ENCODE data around the gene KIF3A.

The KIF3A gene

GRCh38 chr5:132666310-132667123, 70.8 kb downstream of the KIF3A start:
- H4K8ac ChIP-seq (ENCODE audit: low read depth, low read length): no peak overlapping the region
- H3K79me1 ChIP-seq (ENCODE audit: low read depth, low read length): no peaks in the 10 kb centered on the region
- no peak overlapping the region for H3K14ac ChIP-seq (ENCODE audit: low read length)
- no peak for DNase-seq (ENCODE audit: low spot score)
- H3K4ac ChIP-seq (ENCODE audit: low read length): no peak overlapping the region
- H3K9me3 ChIP-seq (replicated peaks in 1 of 2; ENCODE audit: control insufficient read depth in 2 of 2, insufficient read depth in 1 of 2, low read depth in 1 of 2, low read length in 2 of 2): no peaks in the 10 kb centered on the region
- no peak overlapping the region for H4K91ac ChIP-seq (ENCODE audit: low read depth, low read length, poor library complexity)
- H2AFZ ChIP-seq (ENCODE audit: low read length): no peak overlapping the region
- H3K4me3 ChIP-seq (ENCODE audit: low read length in 2 of 2): no peak overlapping the region
- H3K27ac ChIP-seq (replicated peaks; ENCODE audit: low read length): no peak overlapping the region
- no CpG with 5 or more reads among the region's 16 CpGs for WGBS, 2 donors (ENCODE audit: extremely low coverage in 2 of 2, insufficient read length in 2 of 2, insufficient replicate concordance in 1 of 2)
- peak overlapping the region; percentile 9 for H3K9ac ChIP-seq (ENCODE audit: low read depth, low read length, poor library complexity)
- no peak overlapping the region for H2BK120ac ChIP-seq (ENCODE audit: low read depth, low read length)
- H2BK15ac ChIP-seq (ENCODE audit: low read length): no peak overlapping the region
- peaks cover 0 to 34% (median 0%) of the 10 kb centered on the region in 3 experiments for H3K27me3 ChIP-seq (ENCODE audit: control insufficient read depth in 3 of 3, insufficient read depth in 3 of 3, low read depth in 1 of 3, low read length in 3 of 3)
- H2AK5ac ChIP-seq (ENCODE audit: low read depth, low read length): peak overlapping the region; percentile 39
- no peak overlapping the region for H2BK12ac ChIP-seq (ENCODE audit: low read length)
- H2BK5ac ChIP-seq (ENCODE audit: low read length): no peak overlapping the region
- H3K4me1 ChIP-seq (ENCODE audit: control insufficient read depth in 2 of 2, insufficient read depth in 1 of 2, low read depth in 1 of 2, low read length in 2 of 2): peaks cover 7 to 15% of the 10 kb centered on the region in 2 donors
- H3K18ac ChIP-seq (ENCODE audit: low read length): peak overlapping the region; percentile 49
- H3K4me2 ChIP-seq (ENCODE audit: insufficient read depth, low read length, poor library complexity, severe bottlenecking): no peak overlapping the region
- H3K23ac ChIP-seq (ENCODE audit: low read depth, low read length, poor library complexity): peak overlapping the region; percentile 83
- no peaks in the 10 kb centered on the region for H3K36me3 ChIP-seq (replicated peaks in 1 of 2; ENCODE audit: control insufficient read depth in 2 of 2, insufficient read depth in 2 of 2, low read length in 2 of 2)

GRCh38 chr5:132665574-132666080, 71.7 kb downstream of the KIF3A start:
- no peak overlapping the region for H3K4ac ChIP-seq (ENCODE audit: low read length)
- no peaks in the 10 kb centered on the region for H3K79me1 ChIP-seq (ENCODE audit: low read depth, low read length)
- no peak overlapping the region for H4K8ac ChIP-seq (ENCODE audit: low read depth, low read length)
- peak overlapping the region; percentile 15 for H2AK5ac ChIP-seq (ENCODE audit: low read depth, low read length)
- H3K9ac ChIP-seq (ENCODE audit: low read depth, low read length, poor library complexity): no peak overlapping the region
- no peak overlapping the region for H3K27ac ChIP-seq (replicated peaks; ENCODE audit: low read length)
- H2BK15ac ChIP-seq (ENCODE audit: low read length): no peak overlapping the region
- no peaks in the 10 kb centered on the region for H3K9me3 ChIP-seq (replicated peaks in 1 of 2; ENCODE audit: control insufficient read depth in 2 of 2, insufficient read depth in 1 of 2, low read depth in 1 of 2, low read length in 2 of 2)
- no peak overlapping the region for H2AFZ ChIP-seq (ENCODE audit: low read length)
- WGBS, 2 donors (ENCODE audit: extremely low coverage in 2 of 2, insufficient read length in 2 of 2, insufficient replicate concordance in 1 of 2): no CpG with 5 or more reads among the region's 21 CpGs
- no peak for DNase-seq (ENCODE audit: low spot score)
- H3K36me3 ChIP-seq (replicated peaks in 1 of 2; ENCODE audit: control insufficient read depth in 2 of 2, insufficient read depth in 2 of 2, low read length in 2 of 2): no peaks in the 10 kb centered on the region
- H2BK12ac ChIP-seq (ENCODE audit: low read length): no peak overlapping the region
- H3K4me1 ChIP-seq (ENCODE audit: control insufficient read depth in 2 of 2, insufficient read depth in 1 of 2, low read depth in 1 of 2, low read length in 2 of 2): peaks cover 7 to 15% of the 10 kb centered on the region in 2 donors
- no peak overlapping the region for H4K91ac ChIP-seq (ENCODE audit: low read depth, low read length, poor library complexity)
- peak overlapping the region; percentile 15 for H3K18ac ChIP-seq (ENCODE audit: low read length)
- H3K14ac ChIP-seq (ENCODE audit: low read length): no peak overlapping the region
- H2BK120ac ChIP-seq (ENCODE audit: low read depth, low read length): no peak overlapping the region
- H3K4me3 ChIP-seq (ENCODE audit: low read length in 2 of 2): no peak overlapping the region
- H3K4me2 ChIP-seq (ENCODE audit: insufficient read depth, low read length, poor library complexity, severe bottlenecking): no peak overlapping the region
- H3K27me3 ChIP-seq (ENCODE audit: control insufficient read depth in 3 of 3, insufficient read depth in 3 of 3, low read depth in 1 of 3, low read length in 3 of 3): peaks cover 0 to 42% (median 0%) of the 10 kb centered on the region in 3 experiments
- H2BK5ac ChIP-seq (ENCODE audit: low read length): no peak overlapping the region
- H3K23ac ChIP-seq (ENCODE audit: low read depth, low read length, poor library complexity): peak overlapping the region; percentile 75

- WGBS, 2 donors (ENCODE audit: extremely low coverage in 2 of 2, insufficient read length in 2 of 2, insufficient replicate concordance in 1 of 2): no CpG with 5 or more reads among the region's 9 CpGs
- peak overlapping the region; percentile 44 for H3K18ac ChIP-seq (ENCODE audit: low read length)
- no peaks in the 10 kb centered on the region for H3K9me3 ChIP-seq (replicated peaks in 1 of 2; ENCODE audit: control insufficient read depth in 2 of 2, insufficient read depth in 1 of 2, low read depth in 1 of 2, low read length in 2 of 2)
- H3K9ac ChIP-seq (ENCODE audit: low read depth, low read length, poor library complexity): no peak overlapping the region
- H2BK15ac ChIP-seq (ENCODE audit: low read length): peak overlapping the region; percentile 20
- peaks cover 7 to 15% of the 10 kb centered on the region in 2 donors for H3K4me1 ChIP-seq (ENCODE audit: control insufficient read depth in 2 of 2, insufficient read depth in 1 of 2, low read depth in 1 of 2, low read length in 2 of 2)
- H3K36me3 ChIP-seq (replicated peaks in 1 of 2; ENCODE audit: control insufficient read depth in 2 of 2, insufficient read depth in 2 of 2, low read length in 2 of 2): no peaks in the 10 kb centered on the region
- H3K27ac ChIP-seq (replicated peaks; ENCODE audit: low read length): no peak overlapping the region
- H3K79me1 ChIP-seq (ENCODE audit: low read depth, low read length): no peaks in the 10 kb centered on the region
- H3K4ac ChIP-seq (ENCODE audit: low read length): no peak overlapping the region
- H2AFZ ChIP-seq (ENCODE audit: low read length): no peak overlapping the region
- no peak overlapping the region for H3K23ac ChIP-seq (ENCODE audit: low read depth, low read length, poor library complexity)
- no peak overlapping the region for H3K4me3 ChIP-seq (ENCODE audit: low read length in 2 of 2)
- H2BK5ac ChIP-seq (ENCODE audit: low read length): no peak overlapping the region
- DNase-seq (ENCODE audit: low spot score): no peak
- no peak overlapping the region for H3K4me2 ChIP-seq (ENCODE audit: insufficient read depth, low read length, poor library complexity, severe bottlenecking)
- no peak overlapping the region for H4K8ac ChIP-seq (ENCODE audit: low read depth, low read length)
- peaks cover 0 to 49% (median 0%) of the 10 kb centered on the region in 3 experiments for H3K27me3 ChIP-seq (ENCODE audit: control insufficient read depth in 3 of 3, insufficient read depth in 3 of 3, low read depth in 1 of 3, low read length in 3 of 3)
- H2BK12ac ChIP-seq (ENCODE audit: low read length): no peak overlapping the region
- no peak overlapping the region for H4K91ac ChIP-seq (ENCODE audit: low read depth, low read length, poor library complexity)
- no peak overlapping the region for H2BK120ac ChIP-seq (ENCODE audit: low read depth, low read length)
- peak overlapping the region; percentile 43 for H2AK5ac ChIP-seq (ENCODE audit: low read depth, low read length)
- H3K14ac ChIP-seq (ENCODE audit: low read length): peak overlapping the region; percentile 26
Observed at GRCh38 chr5:132664696-132665209, 72.6 kb downstream of the KIF3A start.

Data from neuronal stem cell (in vitro differentiated cells).